Activated CD4-positive, alpha-beta T cell treated with anti-CD3 and anti-CD28 coated beads, Interleukin-2, amount 10 ng/mL, durations not matched to agents 7 days and 5 days (primary cell): Measurements from ENCODE around the gene METTL26. TPM values are rescaled to one million over a fixed set of nuclear protein-coding genes. Genes with fewer than 3 reads are reported as not detected.

Source experiments
- CTCF ChIA-PET: fragments of 350-600 bp; sonication (Branson Sonifier 250); formaldehyde crosslinking; loops from one replicate; lab custom pipeline; 2021; ENCODE audit warnings: antibody characterized with exemption; lab: Charles Lee
- POLR2A ChIA-PET: fragments of 350-600 bp; sonication (Branson Sonifier 250); formaldehyde crosslinking; loops from one replicate; lab custom pipeline; 2021; ENCODE audit warnings: antibody characterized with exemption; lab: Charles Lee
- DNase-seq: peaks from one replicate; pipeline ENCODE4 v3.0.0-alpha.2; 2020
- H3K27ac Mint-ChIP-seq: one replicate; pipeline ENCODE4 v1.8.0; 2021; ENCODE audit warnings: mild to moderate bottlenecking, moderate library complexity, mixed read lengths
- H3K27me3 Mint-ChIP-seq: one replicate; pipeline ENCODE4 v1.8.0; 2021; ENCODE audit warnings: mixed read lengths
- H3K36me3 Mint-ChIP-seq: one replicate; pipeline ENCODE4 v1.8.0; 2021; ENCODE audit warnings: low read depth, mixed read lengths
- H3K4me1 Mint-ChIP-seq: one replicate; pipeline ENCODE4 v1.8.0; 2021; ENCODE audit warnings: mixed read lengths
- H3K4me3 Mint-ChIP-seq: one replicate; pipeline ENCODE4 v1.8.0; 2021; ENCODE audit warnings: mild to moderate bottlenecking, moderate library complexity, mixed read lengths
- H3K9me3 Mint-ChIP-seq: one replicate; pipeline ENCODE4 v1.8.0; 2021; ENCODE audit warnings: mixed read lengths
- total RNA-seq, 2 experiments: library from RNA; stranded (reverse); gene quantifications; one replicate each; pipeline ENCODE4 v1.2.3, GENCODE V29; 2021

The METTL26 gene
- total RNA-seq, 2 experiments from 2014 or later: 63.7 to 78.0 TPM

DNA sequence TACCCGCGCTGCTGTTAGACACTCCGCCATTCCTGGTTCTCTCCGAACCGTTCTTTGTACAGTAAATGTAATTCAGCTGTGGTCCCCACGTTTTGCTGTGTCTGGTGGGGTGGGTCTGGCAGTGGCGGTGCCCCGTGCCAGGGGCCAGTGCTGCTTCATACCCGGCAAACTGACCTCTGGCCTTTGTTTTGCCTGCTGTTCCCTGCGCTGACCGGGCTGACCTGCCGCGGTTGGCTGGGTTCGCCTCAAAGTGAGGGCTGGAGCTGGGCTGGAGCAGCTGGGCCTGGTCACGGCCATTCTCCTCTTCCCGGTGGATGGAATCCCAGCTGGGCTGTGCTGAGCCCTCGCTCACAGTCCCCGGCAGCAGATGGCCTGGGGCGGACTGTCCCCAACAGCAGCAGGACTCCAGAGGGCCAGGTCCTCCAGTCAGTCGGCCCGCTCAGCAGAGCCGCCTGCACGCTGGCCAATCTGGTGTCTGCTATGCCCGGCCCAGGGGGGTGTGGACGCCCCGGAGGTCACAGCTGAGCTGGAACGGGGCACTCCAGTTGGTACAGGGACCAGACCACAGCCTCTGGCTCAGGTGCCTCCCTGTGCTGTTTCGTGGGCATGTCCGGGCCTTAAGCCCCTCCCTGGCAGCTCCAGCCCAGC is 6.8 kb downstream of the METTL26 start:
- ChIA-PET CTCF (interaction anchor here (0.5 kb wide), 1 partner anchor 13 kb away, joined by 3 read pairs; no protein-coding TSS in a partner anchor), POLR2A (no interaction called here)
- no peaks in the 10 kb centered on the region for H3K36me3 Mint-ChIP-seq
- no peak overlapping the region for H3K27ac Mint-ChIP-seq
- H3K4me3 Mint-ChIP-seq: no peak overlapping the region
- DNase-seq: no peak
- no peaks in the 10 kb centered on the region for H3K9me3 Mint-ChIP-seq
- H3K27me3 Mint-ChIP-seq: no peaks in the 10 kb centered on the region
- no peaks in the 10 kb centered on the region for H3K4me1 Mint-ChIP-seq

DNA sequence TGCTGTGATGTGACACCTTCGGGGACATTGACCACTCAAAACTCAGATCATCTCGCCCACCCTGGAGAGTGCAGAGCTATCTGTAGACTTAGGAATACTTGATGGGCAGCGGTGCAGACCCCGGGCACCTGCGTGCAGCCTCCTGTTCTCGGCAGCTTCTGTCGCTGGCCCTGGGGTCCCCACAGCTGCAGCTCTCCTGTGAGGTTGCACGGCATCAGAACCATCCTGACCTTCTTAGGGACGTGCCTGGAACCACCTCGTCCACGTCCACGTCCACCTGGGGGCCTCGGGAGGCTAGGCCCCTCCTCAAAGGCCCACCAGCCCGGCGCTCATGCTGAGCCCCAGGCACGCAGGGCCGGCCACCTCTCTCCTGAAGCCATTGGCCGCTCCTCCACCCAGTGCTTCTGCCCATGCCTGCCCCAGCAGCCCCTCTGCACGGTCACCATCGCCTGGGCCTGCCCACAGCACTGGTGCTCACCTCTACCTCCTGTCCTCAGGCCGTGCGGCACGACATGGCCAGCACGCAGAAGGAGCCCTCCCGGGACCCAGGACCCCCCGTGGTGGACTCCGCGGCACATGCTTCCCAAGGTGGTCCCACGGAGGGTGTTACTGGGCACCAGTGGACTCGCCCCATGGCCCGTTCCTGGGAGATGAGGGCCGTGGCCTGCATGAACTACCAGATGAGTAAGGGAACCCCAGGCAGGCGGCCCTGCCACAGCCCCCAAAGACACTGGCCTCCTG is 7.6 kb downstream of the METTL26 start:
- no peaks in the 10 kb centered on the region for H3K27me3 Mint-ChIP-seq
- no peak overlapping the region for H3K27ac Mint-ChIP-seq
- ChIA-PET POLR2A (no interaction called here), CTCF (no interaction called here)
- no peak overlapping the region for H3K4me3 Mint-ChIP-seq
- H3K9me3 Mint-ChIP-seq: no peaks in the 10 kb centered on the region
- no peak for DNase-seq
- no peaks in the 10 kb centered on the region for H3K36me3 Mint-ChIP-seq
- H3K4me1 Mint-ChIP-seq: no peaks in the 10 kb centered on the region

GRCh38 chr16:627454-628239 is 8.5 kb downstream of the METTL26 start:
- ChIA-PET CTCF (interaction anchor here (1.7 kb wide), 1 partner anchor 9 kb away, joined by 4 read pairs; the partner anchor contains the start of gene METTL26), POLR2A (no interaction called here)
- no peak overlapping the region for H3K27ac Mint-ChIP-seq

DNA sequence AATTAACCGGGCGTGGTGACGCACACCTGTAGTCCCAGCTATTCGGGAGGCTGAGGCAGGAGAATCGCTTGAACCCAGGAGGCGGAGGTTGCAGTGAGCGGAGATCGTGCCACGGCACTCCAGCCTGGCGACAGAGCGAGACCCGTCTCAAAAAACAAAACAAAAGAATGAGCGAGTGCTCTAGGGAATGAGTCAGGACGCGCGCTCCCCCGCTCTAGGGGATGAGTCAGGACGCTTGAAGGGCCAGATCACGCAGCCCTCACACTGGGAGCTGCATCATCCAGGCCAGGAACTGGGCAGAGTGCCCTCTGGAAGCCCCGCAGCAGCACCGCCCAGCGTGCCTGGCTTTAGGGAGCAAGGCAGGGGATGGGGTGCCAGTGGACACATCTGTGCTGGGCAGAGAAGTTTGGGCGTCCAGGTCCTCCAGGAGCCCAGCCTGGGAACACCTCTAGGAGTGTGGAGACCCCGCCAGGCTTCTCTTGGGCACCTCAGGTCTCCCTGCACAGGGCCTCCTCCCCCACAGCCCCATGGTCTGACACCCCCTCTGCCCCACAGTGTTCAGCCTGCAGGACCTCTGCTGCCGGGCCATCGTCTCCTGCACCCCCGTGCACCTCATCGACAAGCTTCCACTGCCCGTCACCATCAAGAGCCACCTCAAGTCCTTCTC is 9.2 kb downstream of the METTL26 start:
- no peak overlapping the region for H3K27ac Mint-ChIP-seq
- no peaks in the 10 kb centered on the region for H3K4me1 Mint-ChIP-seq
- H3K4me3 Mint-ChIP-seq: no peak overlapping the region
- no peak for DNase-seq
- ChIA-PET CTCF (interaction anchor here (1.7 kb wide), 1 partner anchor 10 kb away, joined by 4 read pairs; the partner anchor contains the start of gene METTL26), POLR2A (no interaction called here)
- no peaks in the 10 kb centered on the region for H3K36me3 Mint-ChIP-seq
- H3K9me3 Mint-ChIP-seq: no peaks in the 10 kb centered on the region
- no peaks in the 10 kb centered on the region for H3K27me3 Mint-ChIP-seq

More at GRCh38 chr16:627454-628239, 8.5 kb downstream of the METTL26 start:
- no peaks in the 10 kb centered on the region for H3K4me1 Mint-ChIP-seq
- DNase-seq: no peak
- no peaks in the 10 kb centered on the region for H3K9me3 Mint-ChIP-seq
- no peaks in the 10 kb centered on the region for H3K27me3 Mint-ChIP-seq
- H3K4me3 Mint-ChIP-seq: no peak overlapping the region
- H3K36me3 Mint-ChIP-seq: no peaks in the 10 kb centered on the region

GRCh38 chr16:625977-626765 is 9.9 kb downstream of the METTL26 start:
- no peaks in the 10 kb centered on the region for H3K27me3 Mint-ChIP-seq

DNA sequence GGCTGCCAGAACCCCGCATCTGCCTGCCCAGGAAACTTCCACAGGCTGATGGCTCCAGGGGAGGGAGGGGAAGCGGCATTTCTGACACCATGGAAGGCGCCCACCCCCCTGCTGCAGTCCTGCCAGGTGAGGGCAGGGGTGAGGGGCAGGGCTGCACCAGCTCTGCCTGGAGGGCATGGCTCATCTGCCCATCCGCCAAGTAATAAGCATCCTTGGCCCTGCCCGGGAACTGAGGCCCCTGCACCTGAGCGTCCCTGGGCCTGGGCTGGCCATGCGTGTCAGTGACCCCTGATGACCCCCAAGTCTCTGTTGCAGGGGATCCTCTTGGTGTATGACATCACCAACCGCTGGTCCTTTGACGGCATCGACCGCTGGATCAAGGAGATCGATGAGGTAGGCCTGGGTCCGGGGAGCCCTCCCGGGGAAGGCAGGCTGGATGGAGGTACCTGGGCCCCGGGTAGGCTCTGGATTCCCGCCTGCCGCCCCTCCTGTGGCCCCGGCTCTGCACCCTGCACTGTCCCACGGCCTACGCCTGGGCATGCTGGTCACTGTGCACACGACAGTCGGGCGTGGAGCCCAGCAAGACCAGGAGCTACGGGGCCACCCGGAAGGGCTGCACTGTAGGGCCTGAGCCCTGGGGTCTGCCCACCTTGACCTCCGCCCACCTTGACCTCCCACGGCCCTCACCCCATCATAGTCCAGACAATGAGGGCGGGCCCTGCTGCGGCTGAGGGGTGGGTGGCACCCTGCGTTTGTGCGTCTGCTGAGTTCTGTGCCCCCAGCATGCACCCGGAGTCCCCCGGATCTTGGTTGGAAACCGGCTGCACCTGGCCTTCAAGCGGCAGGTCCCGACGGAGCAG is 10.8 kb downstream of the METTL26 start:
- H3K4me1 Mint-ChIP-seq: no peaks in the 10 kb centered on the region
- H3K4me3 Mint-ChIP-seq: no peak overlapping the region
- H3K36me3 Mint-ChIP-seq: no peaks in the 10 kb centered on the region
- ChIA-PET CTCF (interaction anchor here (1.7 kb wide), 1 partner anchor 11 kb away, joined by 4 read pairs; the partner anchor contains the start of gene METTL26), POLR2A (no interaction called here)
- H3K27me3 Mint-ChIP-seq: no peaks in the 10 kb centered on the region
- H3K9me3 Mint-ChIP-seq: no peaks in the 10 kb centered on the region
- no peak for DNase-seq
- no peak overlapping the region for H3K27ac Mint-ChIP-seq

More at GRCh38 chr16:625977-626765, 9.9 kb downstream of the METTL26 start:
- CTCF ChIA-PET: interaction anchor here (1.7 kb wide), 1 partner anchor 10 kb away, joined by 4 read pairs; the partner anchor contains the start of gene METTL26
- POLR2A ChIA-PET: no interaction called here
- DNase-seq: no peak
- no peaks in the 10 kb centered on the region for H3K4me1 Mint-ChIP-seq
- H3K27ac Mint-ChIP-seq: no peak overlapping the region
- no peak overlapping the region for H3K4me3 Mint-ChIP-seq
- no peaks in the 10 kb centered on the region for H3K36me3 Mint-ChIP-seq
- H3K9me3 Mint-ChIP-seq: no peaks in the 10 kb centered on the region

- no peak for DNase-seq
- Mint-ChIP-seq H3K36me3 (no peaks in the 10 kb centered on the region), H3K4me1 (no peaks in the 10 kb centered on the region), H3K27ac (no peak overlapping the region), H3K27me3 (no peaks in the 10 kb centered on the region), H3K4me3 (no peak overlapping the region), H3K9me3 (no peaks in the 10 kb centered on the region)
- POLR2A ChIA-PET: no interaction called here
- CTCF ChIA-PET: no interaction called here
These were observed 11.5 kb downstream of the METTL26 start for GRCh38 chr16:624526-625070.

GRCh38 chr16:622920-623280 is 13.2 kb downstream of the METTL26 start:
- ChIA-PET CTCF (interaction anchor here (0.6 kb wide), 1 partner anchor 1310 kb away, joined by 3 read pairs; no protein-coding TSS in a partner anchor), POLR2A (no interaction called here)
- no peak overlapping the region for H3K4me3 Mint-ChIP-seq

GRCh38 chr16:621526-622105 is 14.5 kb downstream of the METTL26 start:
- CTCF ChIA-PET: no interaction called here
- H3K27ac Mint-ChIP-seq: no peak overlapping the region
- no peaks in the 10 kb centered on the region for H3K4me1 Mint-ChIP-seq
- H3K27me3 Mint-ChIP-seq: no peaks in the 10 kb centered on the region
- POLR2A ChIA-PET: no interaction called here
- no peak for DNase-seq
- no peaks in the 10 kb centered on the region for H3K9me3 Mint-ChIP-seq
- no peaks in the 10 kb centered on the region for H3K36me3 Mint-ChIP-seq
- no peak overlapping the region for H3K4me3 Mint-ChIP-seq

More at GRCh38 chr16:622920-623280, 13.2 kb downstream of the METTL26 start:
- Mint-ChIP-seq H3K27me3 (no peaks in the 10 kb centered on the region), H3K4me1 (no peaks in the 10 kb centered on the region), H3K9me3 (no peaks in the 10 kb centered on the region), H3K27ac (no peak overlapping the region), H3K36me3 (no peaks in the 10 kb centered on the region)
- DNase-seq: no peak

- Mint-ChIP-seq H3K36me3 (no peaks in the 10 kb centered on the region), H3K27me3 (no peaks in the 10 kb centered on the region), H3K27ac (no peak overlapping the region), H3K9me3 (no peaks in the 10 kb centered on the region), H3K4me1 (no peaks in the 10 kb centered on the region), H3K4me3 (no peak overlapping the region)
- ChIA-PET POLR2A (no interaction called here), CTCF (no interaction called here)
- DNase-seq: no peak
These were observed 15.2 kb downstream of the METTL26 start for GRCh38 chr16:620700-621525.
